GM20431 (cell line): ENCODE data around the gene RUFY3.
"Not testable (repeated sequence)": the region's sequence is repeated elsewhere in the genome, so short reads cannot be mapped to it uniquely, and the experiment has no call there.

Source experiments
- in situ Hi-C: fragments of 300-500 bp; cut with MseI, MboI; formaldehyde crosslinking; loops from one replicate; pipeline ENCODE4 v1.15.0; 2020; ENCODE audit warnings: low sequenced_read_pairs; ENCODE audit not compliant: unreplicated experiment

Gene RUFY3, protein sequence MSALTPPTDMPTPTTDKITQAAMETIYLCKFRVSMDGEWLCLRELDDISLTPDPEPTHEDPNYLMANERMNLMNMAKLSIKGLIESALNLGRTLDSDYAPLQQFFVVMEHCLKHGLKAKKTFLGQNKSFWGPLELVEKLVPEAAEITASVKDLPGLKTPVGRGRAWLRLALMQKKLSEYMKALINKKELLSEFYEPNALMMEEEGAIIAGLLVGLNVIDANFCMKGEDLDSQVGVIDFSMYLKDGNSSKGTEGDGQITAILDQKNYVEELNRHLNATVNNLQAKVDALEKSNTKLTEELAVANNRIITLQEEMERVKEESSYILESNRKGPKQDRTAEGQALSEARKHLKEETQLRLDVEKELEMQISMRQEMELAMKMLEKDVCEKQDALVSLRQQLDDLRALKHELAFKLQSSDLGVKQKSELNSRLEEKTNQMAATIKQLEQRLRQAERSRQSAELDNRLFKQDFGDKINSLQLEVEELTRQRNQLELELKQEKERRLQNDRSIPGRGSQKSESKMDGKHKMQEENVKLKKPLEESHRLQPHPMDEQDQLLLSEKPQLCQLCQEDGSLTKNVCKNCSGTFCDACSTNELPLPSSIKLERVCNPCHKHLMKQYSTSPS

DNA sequence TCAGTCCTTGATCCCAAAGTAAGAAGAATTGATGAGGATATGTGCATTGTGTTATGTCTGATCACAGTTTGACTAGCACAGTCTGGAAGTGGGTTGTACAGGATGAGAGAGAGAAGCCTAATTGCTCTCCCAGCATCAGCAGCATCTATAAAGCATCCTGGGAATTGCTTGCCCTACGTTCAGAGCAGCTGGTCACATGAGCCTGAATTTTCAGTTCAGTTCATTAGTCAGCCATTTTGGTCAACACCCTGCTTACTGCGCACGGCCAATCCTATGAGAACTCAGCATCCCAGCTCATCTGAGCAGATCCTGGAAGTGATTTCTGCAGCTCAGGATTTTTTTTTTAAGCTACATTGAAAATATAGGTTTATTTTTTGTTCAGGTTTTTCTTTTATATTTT lies at the start of gene RUFY3:
RUFY3 (plus strand) TSS at position 218 of the 400 bp plus-strand sequence. CDS start 610 bp downstream, outside the sequence.
- in situ Hi-C loops = no loop called here

DNA sequence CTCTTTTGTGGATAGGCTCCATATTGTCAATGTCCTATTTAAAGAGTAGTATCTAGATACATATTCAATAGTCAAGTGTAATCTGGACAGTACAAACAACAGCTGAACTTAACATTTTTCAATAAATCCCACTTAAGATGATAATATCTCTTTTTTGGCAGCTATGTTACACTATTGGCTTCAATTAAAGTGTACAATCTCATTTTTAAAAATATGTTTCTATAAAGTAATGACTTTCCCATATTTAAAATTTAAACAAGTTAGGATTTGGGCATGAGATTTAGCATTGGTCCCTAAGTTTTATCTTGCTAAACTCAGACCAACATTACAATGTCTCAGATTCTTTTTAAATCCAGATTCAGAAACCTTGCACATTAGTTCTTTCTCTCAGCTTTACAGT lies 47.6 kb upstream of the RUFY3 start:
- in situ Hi-C loops = no loop called here

DNA sequence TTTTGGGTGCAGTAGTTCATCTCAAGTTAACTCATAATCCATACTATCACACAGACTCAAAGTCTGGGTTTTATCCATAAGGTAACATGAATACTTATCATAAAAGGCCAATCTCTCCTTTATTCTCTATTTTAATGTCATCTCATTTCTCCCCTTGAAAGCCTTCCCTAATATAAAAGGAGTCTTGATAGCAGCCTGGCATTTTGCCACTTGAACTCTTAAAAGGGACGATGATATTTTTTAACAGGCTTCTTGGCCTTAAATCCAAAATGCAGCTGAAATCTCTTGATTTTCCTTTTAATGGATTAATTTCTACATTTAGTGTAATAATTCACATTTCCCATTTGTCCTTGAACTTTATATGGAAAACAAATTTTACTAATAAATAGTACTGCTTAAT lies 47.0 kb upstream of the RUFY3 start:
- in situ Hi-C loops = no loop called here

DNA sequence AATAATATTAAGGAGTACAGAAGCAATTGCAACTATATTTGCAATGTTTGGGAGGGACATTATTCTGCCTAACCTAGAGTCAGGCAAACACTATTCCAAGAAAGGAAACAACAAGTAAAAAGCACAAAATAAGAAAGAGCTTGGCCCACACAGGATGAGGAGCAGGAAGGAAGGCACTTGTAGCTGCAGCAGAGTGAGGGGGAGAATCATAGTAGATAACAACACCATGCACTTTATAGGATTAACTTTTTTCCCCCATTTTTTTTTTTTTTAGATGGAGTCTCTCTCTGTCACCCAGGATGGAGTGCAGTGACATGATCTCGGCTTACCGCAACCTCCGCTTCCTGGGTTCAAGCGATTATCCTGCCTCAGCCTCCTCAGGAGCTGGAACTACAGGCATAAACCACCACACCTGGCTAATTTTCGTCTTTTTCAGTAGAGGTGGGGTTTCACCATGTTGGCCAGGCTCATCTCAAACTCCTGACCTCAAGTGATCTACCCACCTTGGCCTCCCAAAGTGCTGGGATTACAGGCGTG lies 45.1 kb upstream of the RUFY3 start:
- in situ Hi-C loops = no loop called here

DNA sequence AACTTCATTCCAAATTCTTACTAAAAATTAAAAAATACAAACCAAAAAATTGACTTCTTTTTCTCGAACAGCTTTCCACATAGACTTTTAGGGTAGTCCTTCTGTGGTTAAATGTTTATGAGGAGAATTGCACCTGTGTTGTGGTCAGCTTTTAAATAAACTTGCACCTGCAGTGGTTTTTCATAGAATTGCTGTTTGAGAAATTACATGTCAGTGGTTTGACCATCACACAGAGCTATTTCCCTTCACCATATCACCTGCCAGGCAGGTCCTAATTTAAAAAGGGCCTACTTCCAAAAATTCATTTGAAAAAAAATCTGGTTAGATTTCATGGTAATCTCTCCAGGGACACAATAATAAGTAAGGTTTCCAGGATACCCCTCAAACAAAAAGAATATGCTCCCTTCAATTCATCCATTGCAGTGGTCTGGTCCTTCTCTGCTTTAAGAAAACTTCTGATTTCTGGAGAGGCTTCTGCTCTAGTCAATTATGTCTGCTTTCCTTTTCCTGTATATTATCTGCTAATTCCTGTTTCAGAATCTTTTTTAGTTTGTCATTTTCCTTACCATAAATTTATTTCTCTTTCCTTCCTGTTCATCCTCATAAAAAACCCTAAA lies 43.3 kb upstream of the RUFY3 start:
- in situ Hi-C loops = no loop called here

DNA sequence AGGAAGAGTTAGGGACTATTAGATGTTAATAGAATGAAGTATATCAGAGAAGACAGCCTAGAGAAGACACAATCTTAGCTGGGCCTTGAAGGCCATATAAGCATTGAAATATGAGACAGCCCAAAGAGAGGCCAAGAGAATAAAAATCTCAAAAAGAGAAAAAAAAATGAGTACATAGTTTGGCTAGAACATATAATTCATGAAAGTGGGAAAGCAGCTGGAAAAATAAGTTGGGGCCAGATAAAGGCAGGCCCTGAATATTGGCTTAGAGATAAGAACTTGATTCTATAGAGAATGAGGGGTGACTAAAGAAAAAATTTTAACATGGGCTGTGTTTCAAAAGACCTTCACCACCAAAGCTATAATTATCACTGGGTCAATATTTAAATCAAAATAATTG lies 40.8 kb upstream of the RUFY3 start:
- in situ Hi-C loops = no loop called here

DNA sequence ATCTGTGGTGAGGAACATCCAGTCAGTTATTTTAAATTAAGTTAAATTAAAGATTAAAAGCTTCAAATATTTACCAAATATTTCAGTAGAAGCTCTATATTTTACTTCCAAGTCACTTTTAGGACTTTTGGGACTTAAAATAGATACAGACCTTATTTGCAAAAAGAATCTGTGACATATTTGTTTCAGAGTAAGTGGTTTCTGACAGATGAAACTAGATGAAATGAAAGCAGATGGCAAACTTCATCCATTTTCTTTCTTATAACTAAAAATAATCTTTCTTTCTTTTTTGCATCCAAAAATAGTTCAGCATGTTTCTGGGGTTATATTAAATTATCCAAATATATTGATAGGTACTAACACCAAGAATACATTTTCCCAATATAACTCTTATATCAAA lies 40.1 kb upstream of the RUFY3 start:
- in situ Hi-C loops = no loop called here

DNA sequence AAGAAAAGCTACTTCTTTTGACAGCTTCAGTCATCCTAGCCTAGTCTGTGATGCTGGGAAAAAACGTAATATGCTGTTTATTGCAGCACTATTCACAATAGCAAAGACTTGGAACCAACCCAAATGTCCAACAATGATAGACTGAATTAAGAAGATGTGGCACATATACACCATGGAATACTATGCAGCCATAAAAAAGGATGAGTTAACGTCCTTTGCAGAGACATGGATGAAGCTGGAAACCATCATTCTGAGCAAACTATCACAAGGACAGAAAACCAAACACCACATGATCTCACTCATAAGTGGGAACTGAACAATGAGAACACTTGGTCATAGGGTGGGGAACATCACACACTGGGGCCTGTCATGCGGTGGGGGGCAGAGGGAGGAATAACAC lies 39.6 kb upstream of the RUFY3 start:
- in situ Hi-C loops = not testable (repeated sequence)

DNA sequence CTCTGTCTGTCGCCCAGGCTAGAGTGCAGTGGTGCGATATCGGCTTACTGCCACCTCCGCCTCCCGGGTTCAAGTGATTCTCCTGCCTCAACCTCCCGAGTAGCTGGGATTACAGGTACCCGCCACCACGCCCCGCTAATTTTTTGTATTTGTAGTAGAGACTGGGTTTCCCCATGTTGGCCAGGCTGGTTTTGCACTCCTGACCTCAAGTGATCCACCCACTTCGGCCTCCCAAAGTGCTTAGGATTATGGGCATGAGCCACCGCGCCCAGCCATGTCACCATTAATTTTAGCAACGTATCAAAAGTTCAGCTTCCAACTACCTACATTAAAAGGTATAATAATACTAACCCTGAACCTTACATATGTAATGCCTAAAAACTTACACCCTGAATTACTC lies 34.4 kb upstream of the RUFY3 start:
- in situ Hi-C loops = no loop called here

DNA sequence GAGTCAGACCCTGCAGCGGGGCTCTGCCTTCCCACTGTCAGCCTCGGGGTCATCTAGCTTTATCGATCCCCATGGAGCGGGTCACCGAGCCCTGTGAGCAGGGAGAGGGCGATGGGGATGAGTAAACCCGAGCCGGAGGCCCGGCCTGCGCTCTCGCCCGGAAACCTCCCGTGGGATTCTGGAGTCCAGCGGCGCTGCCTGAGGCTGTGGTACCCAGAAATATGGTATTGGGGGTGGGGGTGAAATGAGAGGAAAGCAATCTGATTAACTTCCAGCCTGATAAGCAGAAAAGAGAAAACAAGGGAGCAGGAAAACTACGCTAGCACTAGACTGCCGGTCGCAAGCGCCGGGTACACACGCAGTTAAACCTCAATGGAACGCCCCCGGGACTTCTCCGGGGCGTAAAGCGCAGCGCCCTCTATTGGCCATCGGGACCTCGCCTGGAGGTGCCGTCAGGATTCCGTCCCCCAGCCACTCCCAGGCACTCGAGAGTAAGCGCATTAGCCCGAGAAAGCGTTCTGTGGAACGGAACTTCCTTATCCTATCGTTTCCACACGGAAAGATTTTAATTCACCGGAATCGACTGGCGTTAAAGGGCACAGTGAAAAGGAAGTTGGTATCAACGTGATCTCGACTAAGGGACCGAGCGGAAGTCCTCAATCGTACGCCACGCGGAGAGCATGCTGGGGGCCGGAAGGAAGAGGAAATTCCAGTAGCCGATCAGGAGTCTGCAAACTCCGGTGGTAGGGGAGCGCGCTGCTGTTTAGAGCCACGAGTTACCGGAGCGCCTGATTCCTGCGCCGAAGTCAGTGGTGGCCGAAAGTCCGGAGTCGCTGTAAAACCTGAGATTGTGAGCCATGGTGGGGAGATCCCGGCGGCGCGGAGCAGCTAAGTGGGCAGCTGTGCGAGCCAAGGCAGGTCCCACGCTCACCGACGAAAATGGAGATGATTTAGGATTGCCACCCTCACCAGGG lies 33.7 kb upstream of the RUFY3 start, which contains the start of gene UTP3:
UTP3 (plus strand) TSS at position 712 of the 974 bp plus-strand sequence; CDS start at position 858, 146 bp downstream.
- in situ Hi-C loops = no loop called here

DNA sequence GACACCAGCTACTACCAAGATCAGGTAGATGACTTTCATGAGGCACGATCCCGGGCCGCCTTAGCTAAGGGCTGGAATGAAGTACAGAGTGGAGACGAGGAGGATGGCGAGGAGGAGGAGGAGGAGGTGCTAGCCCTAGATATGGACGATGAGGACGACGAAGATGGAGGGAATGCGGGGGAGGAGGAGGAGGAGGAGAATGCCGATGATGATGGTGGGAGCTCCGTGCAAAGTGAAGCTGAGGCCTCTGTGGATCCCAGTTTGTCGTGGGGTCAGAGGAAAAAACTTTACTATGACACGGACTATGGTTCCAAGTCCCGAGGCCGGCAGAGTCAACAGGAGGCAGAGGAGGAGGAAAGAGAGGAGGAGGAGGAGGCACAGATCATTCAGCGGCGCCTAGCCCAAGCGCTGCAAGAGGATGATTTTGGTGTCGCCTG lies 33.0 kb upstream of the RUFY3 start:
- in situ Hi-C loops = no loop called here

DNA sequence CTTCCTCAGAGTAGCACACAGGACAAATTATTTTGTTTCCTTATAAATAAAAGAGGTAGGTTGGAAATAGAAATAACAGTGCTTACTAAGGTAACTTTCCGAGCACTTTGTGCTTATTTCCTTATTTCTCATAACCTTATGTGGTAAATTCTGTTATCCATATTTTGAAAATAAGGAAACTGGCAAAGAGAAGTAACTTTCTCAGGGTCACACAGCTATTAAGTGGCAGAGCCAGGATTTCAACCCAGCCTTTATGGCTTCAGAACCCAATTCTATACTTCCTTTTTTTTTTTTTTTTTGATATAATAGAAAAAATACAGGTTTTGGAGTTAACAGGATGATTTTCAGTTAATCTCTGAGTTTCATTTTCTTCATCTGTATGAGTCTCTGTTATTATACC lies 30.1 kb upstream of the RUFY3 start:
- in situ Hi-C loops = no loop called here

DNA sequence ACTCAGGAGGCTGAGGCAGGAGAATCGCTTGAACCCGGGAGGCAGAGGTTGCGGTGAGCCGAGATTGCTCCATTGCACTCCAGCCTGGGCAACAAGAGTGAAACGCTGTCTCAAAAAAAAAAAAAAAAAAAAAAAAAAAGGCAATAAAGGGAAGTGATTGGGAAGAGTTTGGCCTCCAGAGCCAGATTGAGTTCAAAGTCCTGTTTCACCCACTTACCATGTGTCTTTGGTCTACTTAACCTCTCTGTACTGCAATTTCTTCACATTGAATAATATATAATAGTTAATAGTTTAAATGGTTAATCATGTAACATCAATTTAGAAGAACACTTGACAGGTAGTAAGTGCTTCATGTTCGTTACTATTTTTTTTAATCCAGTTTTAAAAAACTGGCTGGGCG lies 27.1 kb upstream of the RUFY3 start:
- in situ Hi-C loops = not testable (repeated sequence)

DNA sequence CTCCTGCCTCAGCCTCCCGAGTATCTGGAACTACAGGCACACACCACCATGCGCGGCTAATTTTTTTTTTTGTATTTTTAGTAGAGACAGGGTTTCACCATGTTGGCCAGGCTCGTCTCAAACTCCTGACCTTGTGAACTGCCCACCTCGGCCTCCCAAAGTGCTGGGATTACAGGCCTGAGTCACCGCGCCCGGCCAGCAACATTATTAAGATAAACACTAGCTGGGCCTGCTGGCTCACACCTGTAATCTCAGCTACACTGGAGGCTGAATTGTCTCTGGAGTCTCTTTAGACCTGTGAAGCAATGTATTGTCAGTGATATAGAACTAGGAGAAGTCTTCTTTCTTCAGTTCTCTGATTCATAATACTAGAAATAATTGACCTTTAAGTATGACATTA lies 23.3 kb upstream of the RUFY3 start:
- in situ Hi-C loops = not testable (repeated sequence)

DNA sequence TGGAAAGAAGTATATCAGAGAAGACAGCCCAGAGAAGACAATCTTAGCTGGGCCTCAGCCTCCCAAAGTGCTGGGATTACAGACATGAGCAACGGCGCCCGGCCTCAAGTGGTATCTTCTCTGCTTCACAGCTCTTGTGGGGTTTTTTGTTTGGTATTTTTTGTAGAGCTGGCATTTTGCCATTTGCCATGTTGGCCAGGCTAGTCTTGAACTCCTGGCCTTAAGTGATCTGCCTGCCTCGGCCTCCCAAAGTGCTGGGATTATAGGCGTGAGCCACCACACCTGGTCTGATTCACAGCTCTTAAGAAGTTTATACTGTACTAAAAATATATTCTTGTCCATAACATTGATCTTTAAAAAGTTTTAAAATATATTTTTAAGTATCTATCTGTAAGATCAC lies 21.1 kb upstream of the RUFY3 start:
- in situ Hi-C loops = no loop called here

DNA sequence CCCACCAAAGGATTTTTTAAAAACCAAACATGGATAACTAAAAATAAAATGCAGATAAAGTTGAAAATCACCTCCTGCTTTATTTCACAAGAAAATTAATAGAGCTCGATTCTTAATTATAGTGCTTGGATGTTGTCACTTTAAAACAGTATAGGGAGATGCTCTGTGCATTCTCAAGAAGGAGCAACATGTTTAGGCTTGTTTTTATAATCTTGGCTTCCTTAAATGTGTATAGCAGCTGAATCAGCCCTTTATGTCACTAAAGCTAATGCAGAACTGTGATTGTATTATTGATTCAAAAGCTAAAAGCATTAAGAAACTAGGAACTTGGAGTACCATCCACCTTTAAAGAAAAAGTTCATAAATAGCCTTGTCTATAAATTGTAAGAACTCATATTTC lies 20.5 kb upstream of the RUFY3 start:
- in situ Hi-C loops = no loop called here

DNA sequence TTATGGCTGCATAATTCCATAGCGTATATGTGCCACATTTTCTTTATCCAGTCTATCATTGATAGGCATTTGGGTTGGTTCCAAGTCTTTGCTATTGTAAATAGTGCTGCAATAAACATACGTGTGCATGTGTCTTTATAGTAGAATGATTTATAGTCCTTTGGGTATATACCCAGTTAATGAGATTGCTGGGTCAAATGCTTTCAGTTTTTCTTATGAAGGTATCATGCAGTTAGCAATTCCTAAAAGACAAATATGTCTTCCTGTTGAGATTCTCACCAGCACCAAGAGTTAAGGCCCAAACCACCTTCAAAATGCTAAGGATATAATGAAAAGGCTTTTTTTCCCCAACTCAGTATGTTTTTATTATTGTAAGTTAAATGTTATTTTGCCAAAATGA lies 19.2 kb upstream of the RUFY3 start:
- in situ Hi-C loops = not testable (repeated sequence)

DNA sequence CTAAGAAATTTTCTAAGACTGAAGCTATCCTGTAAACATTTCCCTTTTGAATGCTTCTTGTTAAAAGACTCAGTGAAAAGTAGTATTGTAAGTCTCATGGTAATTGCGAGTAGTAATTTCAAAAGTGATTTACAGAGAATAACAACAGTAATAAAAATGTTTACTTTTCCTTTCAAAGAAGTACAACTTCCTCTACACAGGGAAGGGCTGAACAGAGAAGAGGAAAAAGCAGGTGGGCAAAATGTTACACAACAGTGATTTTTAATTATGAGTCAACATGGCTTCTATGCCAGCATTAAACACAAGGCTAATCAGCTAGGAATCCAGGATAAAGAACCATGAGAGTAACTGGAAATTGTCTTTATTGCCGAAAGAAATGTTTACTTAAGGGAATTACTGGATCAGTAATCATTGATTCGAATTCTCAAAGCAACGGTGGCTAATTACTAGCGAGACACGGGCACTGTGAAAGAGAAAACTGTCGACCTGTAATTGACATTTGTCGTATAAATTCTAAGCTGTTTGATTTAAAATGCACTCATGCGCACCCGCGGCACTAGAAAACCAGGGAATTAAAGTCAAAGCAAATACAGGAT lies 18.0 kb upstream of the RUFY3 start:
- in situ Hi-C loops = no loop called here

DNA sequence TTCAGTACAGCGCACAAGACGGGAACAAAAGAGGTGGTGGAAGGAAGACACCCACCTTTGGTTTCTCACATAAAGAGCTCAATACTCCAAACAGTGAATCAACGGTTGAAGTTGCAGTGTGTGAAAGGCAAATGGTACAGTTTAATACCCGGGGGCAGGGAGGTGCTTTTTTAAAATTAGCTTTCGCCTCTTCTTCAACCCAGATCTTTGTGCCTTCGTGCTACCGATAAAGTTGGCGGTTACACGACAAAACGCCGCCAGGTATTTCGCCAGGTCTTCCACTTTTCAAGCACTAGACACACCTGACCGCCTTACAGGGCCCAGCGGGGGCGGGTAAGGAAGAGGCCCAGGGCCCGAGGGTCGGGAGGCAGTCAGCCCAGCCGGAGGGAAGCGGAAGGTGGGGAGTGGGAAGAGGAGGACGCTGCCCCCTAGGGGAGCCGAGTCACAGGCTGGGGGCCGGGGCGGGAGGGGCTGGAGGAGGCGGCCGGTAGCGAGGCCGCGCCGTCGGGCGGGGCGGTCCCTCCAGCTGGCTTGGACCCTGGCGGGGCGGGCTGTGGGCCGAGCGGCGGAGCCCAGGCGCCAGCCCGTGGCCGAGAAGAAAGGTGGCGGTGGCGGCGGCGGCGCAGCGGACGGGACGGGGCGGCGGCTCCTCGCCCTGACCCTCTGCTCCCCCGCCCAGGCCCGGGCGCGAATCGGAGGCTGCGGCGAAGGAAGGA lies 17.4 kb upstream of the RUFY3 start:
- in situ Hi-C loops = no loop called here
